ENCODE measurements around the gene GYPA.
"Not testable (repeated sequence)": the region's sequence is repeated elsewhere in the genome, so short reads cannot be mapped to it uniquely, and the experiment has no call there.

DNA sequence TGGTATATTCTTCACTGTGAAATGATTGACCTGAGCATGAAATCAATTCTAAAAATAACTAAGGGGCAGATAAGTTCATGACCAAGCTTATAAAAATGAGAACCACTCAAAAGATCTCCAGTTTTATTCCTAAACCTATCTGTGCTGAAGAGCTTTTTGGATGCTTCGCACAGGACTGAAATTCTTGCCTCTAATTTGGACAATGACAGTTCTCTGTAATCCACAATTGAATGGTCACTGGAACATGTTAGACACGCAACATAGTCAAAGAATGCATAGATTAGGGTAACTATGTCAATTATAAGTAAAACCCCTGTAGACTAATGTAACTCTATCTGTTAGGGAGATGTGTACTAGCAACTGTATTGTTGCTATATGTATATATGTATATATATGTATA, 42.7 kb downstream of the GYPA start:
- not testable (repeated sequence) for TF ChIP-seq CTCF, POLR2A (IDR thresholded peaks at IDR 0.05)
